GM10847 (cell line): ENCODE results near the gene PHPT1.
"Not testable (repeated sequence)": the region's sequence is repeated elsewhere in the genome, so short reads cannot be mapped to it uniquely, and the experiment has no call there.

Experiments used
- POLR2A ChIP-seq: IDR thresholded peaks from 2 replicates; pipeline ENCODE4 v1.6.1; 2011; ENCODE audit not compliant: insufficient read length; ENCODE audit errors: extremely low read depth

PHPT1 gene

GRCh38 chr9:136831002-136831719, 18.0 kb upstream of the PHPT1 start:
- TF ChIP-seq POLR2A: no peak

GRCh38 chr9:136831720-136832104, 17.5 kb upstream of the PHPT1 start:
- no peak for TF ChIP-seq POLR2A

- no peak for TF ChIP-seq POLR2A
These were observed 16.6 kb upstream of the PHPT1 start for GRCh38 chr9:136832581-136832980.

GRCh38 chr9:136835162-136835931, 13.9 kb upstream of the PHPT1 start:
- no peak for TF ChIP-seq POLR2A

GRCh38 chr9:136835932-136836904, 13.0 kb upstream of the PHPT1 start:
- TF ChIP-seq POLR2A: no peak

- TF ChIP-seq POLR2A: no peak
These were observed 11.9 kb upstream of the PHPT1 start for GRCh38 chr9:136837146-136837855.

GRCh38 chr9:136838314-136839228, 10.6 kb upstream of the PHPT1 start:
- no peak for TF ChIP-seq POLR2A

- no peak for TF ChIP-seq POLR2A
These were observed 9.7 kb upstream of the PHPT1 start for GRCh38 chr9:136839229-136840139.

- TF ChIP-seq POLR2A: no peak
These were observed 8.9 kb upstream of the PHPT1 start for GRCh38 chr9:136840140-136840876.

GRCh38 chr9:136840877-136841645, 8.1 kb upstream of the PHPT1 start:
- no peak for TF ChIP-seq POLR2A

GRCh38 chr9:136842380-136842948, 6.7 kb upstream of the PHPT1 start, which contains the start of gene AJM1:
Gene AJM1, plus strand, starts transcription at chr9:136842478. Its CDS starts 1,937 bp downstream, at chr9:136844415.
- TF ChIP-seq POLR2A: not testable (repeated sequence)
